MG63 (cell line): ENCODE results near the gene FAT2. TPM values are rescaled to one million over a fixed set of nuclear protein-coding genes. Genes with fewer than 3 reads are reported as not detected.

ENCODE experiments used
- DNase-seq: peaks from one replicate; pipeline ENCODE4 v3.0.0-alpha.2; 2020
- H3K27me3 ChIP-seq: fragments of 250-450 bp; sonication (Bioruptor Pico); 2 replicates; pipeline ENCODE4 v1.5.1; 2020; ENCODE audit warnings: mild to moderate bottlenecking, moderate library complexity
- H3K36me3 ChIP-seq: fragments of 250-450 bp; sonication (Bioruptor Pico); 2 replicates; pipeline ENCODE4 v1.5.1; 2020; ENCODE audit warnings: mild to moderate bottlenecking, moderate library complexity
- H3K4me3 ChIP-seq: fragments of 250-450 bp; sonication (Bioruptor Pico); 2 replicates; pipeline ENCODE4 v1.5.1; 2020; ENCODE audit warnings: mild to moderate bottlenecking, moderate library complexity
- H3K9me3 ChIP-seq: fragments of 250-450 bp; sonication (Bioruptor Pico); 2 replicates; pipeline ENCODE4 v1.5.1; 2020; ENCODE audit warnings: mild to moderate bottlenecking, moderate library complexity
- total RNA-seq: library from RNA; depleted of rRNA; stranded (reverse); fragments of >200 nt; shearing (Covaris generic); gene quantifications from 2 replicates; pipeline ENCODE4 v1.2.3, GENCODE V29; 2014; ENCODE audit warnings: low replicate concordance; rRNA removed

Gene FAT2
- total RNA-seq, 1 experiment from 2014 or later: not detected

DNA sequence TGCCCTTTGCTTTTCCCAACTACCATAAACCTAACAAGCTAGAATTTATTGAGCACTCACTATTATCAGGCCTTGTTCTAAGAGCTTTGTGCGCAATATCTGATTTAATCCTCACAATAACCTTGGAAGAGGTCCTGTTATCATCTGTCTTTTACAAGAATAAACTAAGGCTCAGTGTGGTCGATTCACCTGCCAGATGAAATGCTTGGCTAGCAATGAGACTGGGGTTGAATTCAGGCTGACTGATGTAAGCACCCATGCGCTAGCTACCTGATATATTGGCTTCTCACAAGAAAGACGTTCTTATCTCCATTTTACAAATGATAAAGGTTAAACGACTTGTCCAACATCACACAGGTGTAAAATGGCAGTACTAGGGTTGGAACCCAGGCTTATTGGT is 37.4 kb downstream of the FAT2 start:
- Histone ChIP-seq H3K9me3 (no peaks in the 10 kb centered on the region), H3K36me3 (no peaks in the 10 kb centered on the region), H3K27me3 (peaks cover 4% of the 10 kb centered on the region; the same call in 1 of the 2 replicates), H3K4me3 (no peak overlapping the region)
- no peak for DNase-seq

DNA sequence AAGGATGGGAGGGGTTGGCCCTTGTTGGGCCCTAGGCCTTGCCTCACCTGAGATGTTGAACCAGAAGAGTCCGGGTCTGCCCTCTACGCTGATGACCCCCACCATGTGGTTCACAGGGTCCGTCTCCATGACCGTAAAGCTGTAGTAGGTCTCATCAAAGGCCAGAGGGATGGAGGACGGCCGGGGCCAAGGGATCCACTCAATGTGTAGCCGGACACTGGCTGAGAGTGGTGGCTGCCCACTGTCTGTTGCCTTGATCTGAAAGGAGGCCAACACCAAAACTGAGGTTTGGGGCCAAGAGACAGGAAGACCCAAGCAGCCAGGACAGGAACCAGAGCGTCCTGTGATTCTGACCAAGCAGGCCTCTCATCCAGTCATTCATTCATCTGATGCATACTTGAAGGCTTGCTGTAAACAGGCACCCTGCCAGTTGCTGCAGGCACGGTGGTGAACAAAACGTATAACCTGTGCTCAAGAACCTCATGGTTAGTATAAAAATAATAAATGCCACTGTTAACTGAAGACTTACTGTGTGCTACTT is 37.9 kb downstream of the FAT2 start:
- no peak for DNase-seq
- Histone ChIP-seq H3K4me3 (no peak overlapping the region), H3K36me3 (no peaks in the 10 kb centered on the region), H3K27me3 (peaks cover 4% of the 10 kb centered on the region; the same call in 1 of the 2 replicates), H3K9me3 (no peaks in the 10 kb centered on the region)

DNA sequence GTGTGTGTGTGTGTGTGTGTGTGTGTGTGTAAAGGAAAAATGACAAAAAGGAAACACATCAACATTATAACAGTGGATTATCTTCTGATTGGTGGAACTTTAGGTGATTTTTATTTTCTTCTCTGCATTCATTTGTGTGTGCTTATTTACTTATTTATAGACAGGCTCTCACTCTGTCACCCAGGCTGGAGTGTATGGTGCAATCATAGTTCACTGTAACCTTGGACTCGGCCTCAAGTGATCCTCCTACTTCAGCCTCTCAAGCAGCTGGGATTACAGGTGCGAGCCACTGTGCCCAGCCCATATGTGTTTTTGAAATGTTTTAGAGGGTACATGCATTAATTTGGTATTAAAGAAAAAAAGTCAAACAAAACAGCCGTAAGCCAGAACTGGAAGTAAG is 39.1 kb downstream of the FAT2 start:
- Histone ChIP-seq H3K27me3 (peaks cover 4% of the 10 kb centered on the region; the same call in 1 of the 2 replicates), H3K36me3 (no peaks in the 10 kb centered on the region), H3K4me3 (no peak overlapping the region), H3K9me3 (no peaks in the 10 kb centered on the region)
- DNase-seq: no peak

DNA sequence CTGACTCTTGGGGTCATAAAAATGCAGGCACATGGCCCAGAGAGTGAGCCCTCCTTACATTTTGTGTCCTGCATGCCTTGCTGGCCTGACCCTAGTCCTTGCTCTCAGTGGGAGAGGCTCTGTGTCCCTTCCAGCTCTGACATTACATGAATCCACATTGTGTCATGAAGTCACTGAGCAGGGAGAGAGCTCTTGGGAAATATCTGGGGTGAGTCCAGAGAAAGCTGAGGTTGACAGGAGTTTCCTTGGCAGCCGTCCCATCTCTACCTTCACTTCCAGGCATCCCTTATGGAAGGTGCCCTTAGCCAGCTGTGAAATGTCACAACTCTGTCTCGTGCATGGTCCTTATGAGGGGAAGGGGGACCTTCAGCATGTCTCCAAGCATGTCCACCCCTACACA is 41.0 kb downstream of the FAT2 start:
- Histone ChIP-seq H3K36me3 (no peaks in the 10 kb centered on the region), H3K4me3 (no peak overlapping the region), H3K9me3 (no peaks in the 10 kb centered on the region), H3K27me3 (peaks cover 7% of the 10 kb centered on the region; the same call in 1 of the 2 replicates)
- DNase-seq: no peak

DNA sequence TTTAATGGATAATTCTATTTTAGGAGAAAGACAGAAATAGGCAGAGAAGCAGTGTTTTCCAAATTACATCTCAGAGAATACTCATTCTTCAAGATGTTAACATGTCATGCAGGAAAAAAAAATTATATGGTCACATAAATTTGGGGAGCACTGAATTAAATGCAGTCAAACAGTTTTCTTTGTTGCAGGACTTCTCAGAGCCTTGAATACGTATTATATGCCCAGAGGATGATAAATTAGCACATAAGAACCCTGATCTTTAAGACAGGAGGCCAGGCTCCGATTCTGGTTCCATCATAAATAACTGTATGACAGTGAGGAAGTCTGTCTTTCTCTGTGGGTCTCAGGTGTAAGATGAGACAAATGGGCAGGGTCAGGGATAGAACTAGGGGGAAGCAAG is 41.4 kb downstream of the FAT2 start:
- no peak overlapping the region for H3K4me3 ChIP-seq
- DNase-seq: no peak
- no peaks in the 10 kb centered on the region for H3K36me3 ChIP-seq
- H3K9me3 ChIP-seq: no peaks in the 10 kb centered on the region
- peaks cover 7% of the 10 kb centered on the region; the same call in 1 of the 2 replicates for H3K27me3 ChIP-seq

DNA sequence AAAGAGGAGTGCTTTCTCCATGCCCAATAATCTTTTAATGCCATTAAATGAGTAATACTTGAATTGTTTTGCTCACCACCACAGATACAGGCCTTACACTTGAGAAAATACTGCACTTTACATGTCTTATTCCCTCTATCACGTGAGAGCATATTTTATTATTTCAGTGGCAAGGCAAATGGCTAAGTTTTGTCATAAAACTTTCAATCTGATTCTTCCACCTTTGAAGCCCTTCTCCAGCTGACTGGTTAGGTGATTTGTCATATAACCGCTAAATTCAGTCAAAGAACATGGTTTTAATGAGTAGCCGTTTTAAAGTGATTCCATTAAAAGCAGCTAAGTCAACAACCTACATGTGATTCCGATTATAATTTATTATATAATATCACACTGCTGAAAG is 43.8 kb downstream of the FAT2 start:
- Histone ChIP-seq H3K27me3 (peaks cover 7% of the 10 kb centered on the region; the same call in 1 of the 2 replicates), H3K4me3 (no peak overlapping the region), H3K36me3 (no peaks in the 10 kb centered on the region), H3K9me3 (no peaks in the 10 kb centered on the region)
- DNase-seq: no peak

DNA sequence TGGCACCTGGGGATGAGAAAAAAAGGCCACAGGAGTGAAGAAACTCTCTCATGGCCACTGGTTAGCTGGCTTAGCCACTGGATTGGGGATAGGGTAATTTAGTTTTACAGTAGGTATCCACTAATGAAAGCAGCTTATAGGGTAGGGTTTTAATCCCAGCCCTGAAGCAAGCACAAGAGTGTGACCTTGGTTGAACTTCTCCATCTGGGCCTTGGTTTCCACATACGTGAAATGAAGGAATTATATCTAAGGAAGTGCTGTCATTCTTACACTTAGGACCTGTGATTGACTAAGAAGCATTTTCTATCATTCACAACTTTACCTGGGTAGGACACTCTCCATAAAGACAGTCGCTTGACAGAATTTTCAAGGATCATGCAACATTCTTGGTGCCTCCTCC is 49.6 kb downstream of the FAT2 start:
- H3K36me3 ChIP-seq: no peaks in the 10 kb centered on the region
- H3K27me3 ChIP-seq: peaks cover 14% of the 10 kb centered on the region
- no peak for DNase-seq
- no peak overlapping the region for H3K4me3 ChIP-seq
- no peaks in the 10 kb centered on the region for H3K9me3 ChIP-seq

Other genes with a start within 250 kb of the FAT2 start
- not detected in 2 replicates for gene SLC36A2, start 243.8 kb downstream of the FAT2 start, total RNA-seq
- gene SLC36A1, start 143.7 kb downstream of the FAT2 start, total RNA-seq: 2.9 and 5.8 TPM in 2 replicates
- 1,117 and 1,361 TPM in 2 replicates for gene SPARC, start 95.6 kb upstream of the FAT2 start, total RNA-seq
- gene ATOX1, start 167.3 kb upstream of the FAT2 start, total RNA-seq: 69.5 and 138 TPM in 2 replicates
- 187 and 352 TPM in 2 replicates for gene G3BP1, start 180.6 kb upstream of the FAT2 start, total RNA-seq